GM18519 (cell line): ENCODE measurements around the gene C8A.
A peak's percentile ranks its signal among the peaks of the same experiment; 100 is the strongest.

Experiments
- ATAC-seq: cut with Tn5 transposase; IDR thresholded peaks from one replicate; pipeline ENCODE4 v1.9.1; 2021; ENCODE audit warnings: mild to moderate bottlenecking, moderate library complexity; ENCODE audit not compliant: unreplicated experiment, low FRiP score

Gene C8A

DNA sequence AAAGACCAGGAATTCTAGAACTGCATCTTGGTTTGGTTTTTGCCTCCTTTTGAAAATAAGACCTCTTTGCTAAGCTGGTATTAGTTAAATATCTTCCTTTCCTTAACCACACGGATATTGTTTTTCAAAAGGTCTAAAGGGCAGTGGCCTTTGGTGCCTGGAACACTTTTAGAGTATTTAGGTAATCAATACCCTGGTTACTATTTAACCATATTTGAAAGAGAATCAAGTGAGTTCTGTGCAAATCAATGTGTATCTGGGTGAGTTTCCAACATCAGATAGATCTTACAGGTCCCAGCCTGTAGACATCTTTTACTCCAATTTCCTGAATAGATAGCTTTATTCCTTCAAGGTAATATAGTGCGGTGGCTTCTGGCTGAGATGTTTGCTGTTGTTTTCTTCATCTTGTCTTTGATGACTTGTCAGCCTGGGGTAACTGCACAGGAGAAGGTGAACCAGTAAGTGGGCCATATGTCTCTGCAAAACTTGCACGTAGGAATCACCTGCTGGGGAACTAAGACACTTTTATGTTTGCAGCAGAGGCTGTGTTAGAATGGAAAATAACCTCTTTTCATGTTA, at the start of gene C8A:
Gene C8A (plus strand): TSS at position 277 of the 579 bp plus-strand sequence. CDS start 105 bp downstream, at position 382.
- no peak for ATAC-seq

DNA sequence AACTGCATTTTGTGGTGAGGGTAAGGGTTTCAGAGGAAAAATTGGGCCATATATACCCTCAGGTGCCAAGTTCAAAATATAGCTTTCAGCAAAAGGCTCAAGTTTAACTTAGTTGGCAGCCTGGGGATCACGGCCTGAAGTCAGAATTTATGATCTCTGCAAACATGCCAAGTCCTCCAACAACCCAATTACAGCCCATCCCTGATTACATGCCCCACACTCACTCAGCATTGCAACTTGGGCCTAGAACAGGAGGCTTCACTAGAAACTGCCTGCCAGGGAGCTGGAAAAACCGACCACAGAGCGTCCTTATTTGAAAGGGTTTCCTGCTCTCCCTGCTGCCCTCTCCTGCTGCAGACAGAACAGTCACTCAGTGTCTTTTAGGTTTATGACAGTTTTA, 47.8 kb upstream of the C8A start:
- no peak for ATAC-seq

DNA sequence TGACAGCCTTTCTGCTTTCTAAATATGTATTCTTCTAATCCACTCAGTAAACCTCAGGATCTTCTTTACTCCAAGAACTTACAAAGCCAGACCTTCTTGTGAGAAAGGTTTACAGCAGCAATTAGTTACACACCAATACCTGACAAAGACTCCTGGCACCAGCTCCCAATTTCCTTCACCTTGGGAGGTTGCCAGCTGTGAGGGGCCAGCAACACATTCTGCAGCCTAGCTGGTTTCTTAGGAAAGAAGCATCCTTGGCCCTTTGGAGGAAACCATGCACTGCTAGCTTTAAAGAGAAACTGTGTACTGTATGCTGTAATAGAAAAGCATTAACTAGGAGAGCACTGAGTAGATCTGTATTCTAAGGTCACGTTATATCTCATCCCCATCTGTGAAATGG, 46.2 kb upstream of the C8A start:
- ATAC-seq = no peak

DNA sequence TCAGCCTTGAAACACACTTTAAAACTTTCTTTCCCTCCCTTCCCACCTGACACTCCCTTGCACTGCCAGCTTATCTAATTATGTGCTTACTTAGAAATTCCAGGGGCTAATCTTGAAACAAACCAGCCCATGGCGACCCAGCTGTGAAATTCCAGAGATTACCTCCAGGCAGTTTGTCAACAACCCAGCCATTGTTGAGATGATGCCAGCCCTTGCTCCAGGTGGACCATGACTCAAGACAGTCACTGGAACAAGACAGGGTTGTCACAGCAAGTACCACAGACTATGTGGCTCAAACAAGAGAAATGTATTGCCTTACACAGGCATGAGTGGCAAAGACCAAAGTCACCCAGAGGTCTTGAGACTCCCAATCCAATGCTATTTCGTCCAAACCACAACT, 43.3 kb upstream of the C8A start:
- ATAC-seq = no peak

DNA sequence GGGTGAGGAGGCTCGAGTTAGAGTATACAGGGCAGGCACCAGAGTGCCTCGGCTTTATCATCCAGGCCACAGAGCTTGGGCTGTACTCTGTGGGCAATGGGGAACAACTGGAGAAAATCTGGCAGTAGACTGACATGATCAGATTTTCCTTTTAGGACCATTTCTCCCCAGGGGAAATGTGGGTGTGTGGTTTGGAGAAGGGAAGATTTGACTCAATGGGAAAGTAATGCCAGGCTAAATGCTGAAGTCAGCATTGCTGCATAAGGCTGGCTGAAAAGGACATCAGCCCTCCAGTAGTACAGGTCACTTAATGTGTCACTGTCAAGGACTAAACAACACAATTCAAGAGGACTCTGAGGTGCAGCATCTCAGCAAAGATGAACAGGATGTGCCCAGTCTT, 40.4 kb upstream of the C8A start:
- ATAC-seq = no peak

DNA sequence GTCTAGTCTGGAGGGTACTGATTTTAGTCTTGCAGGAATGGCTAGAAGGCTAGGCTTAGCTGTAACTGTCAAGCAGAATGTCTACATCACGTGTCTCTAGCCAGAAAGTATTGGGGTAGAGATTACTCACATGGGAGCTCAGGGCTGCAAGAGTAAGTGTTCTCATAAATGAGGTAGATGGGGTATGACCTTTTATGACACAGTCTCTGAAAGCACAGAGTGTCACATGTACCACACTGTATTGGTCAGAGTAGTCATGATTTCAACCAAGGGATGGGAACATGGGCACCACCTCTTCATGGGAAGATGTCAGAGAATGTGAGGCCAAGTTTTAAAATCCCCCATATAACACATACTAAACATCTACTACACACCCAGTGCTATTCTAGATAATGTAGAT, 38.3 kb upstream of the C8A start:
- ATAC-seq = no peak

DNA sequence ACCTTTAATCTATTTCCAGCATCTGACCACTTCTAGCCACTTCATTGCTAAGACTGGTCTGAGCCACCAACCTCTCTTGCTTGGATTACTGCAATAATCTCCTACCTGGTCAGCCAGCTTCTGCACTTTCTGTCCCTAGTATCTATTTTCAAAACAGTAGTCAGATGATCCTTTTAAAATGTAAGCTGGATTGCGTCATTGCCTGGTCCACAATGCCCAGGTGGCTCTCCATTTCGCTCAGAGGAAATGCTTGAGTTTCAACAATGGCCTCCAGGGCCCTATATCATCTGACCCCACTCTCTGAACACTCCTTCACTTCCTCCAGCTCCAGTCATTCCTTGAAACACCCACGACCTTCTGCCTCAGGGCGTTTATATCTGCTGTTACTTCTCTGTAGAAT, 37.7 kb upstream of the C8A start:
- no peak for ATAC-seq

DNA sequence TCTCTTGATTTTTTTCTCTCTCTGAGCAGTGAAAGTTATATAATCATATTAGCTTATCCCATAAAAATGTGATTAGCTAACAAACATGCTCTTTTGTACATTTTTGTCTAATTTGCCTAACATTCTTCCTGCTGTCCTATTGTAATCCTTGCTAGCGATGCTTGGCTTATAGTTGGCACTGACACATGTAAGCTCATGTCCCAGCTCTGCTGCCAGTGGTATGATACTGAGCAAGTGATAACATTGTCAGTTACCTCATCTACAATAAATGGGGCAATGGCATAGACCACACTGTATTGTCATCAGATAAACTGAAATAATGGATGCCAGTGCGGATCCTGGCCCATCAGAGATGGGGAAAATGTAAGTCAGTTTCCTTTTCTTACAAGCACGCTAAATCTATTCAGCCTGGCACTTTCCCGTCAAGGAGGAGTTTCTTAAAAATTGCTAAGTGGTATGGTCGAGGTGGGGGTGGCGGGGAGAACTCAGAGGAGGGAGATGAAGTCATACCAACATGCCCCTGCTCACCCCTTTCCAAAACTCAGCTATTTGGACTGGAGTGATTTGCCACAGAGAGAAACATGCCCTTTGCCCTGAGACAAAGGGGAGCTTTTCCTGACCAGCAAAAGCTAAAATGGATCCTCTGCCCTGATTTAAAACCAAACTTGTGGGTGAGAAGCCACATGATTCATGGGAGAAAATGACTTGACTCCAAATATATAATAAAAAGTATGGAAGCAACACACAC, 36.7 kb upstream of the C8A start:
- no peak for ATAC-seq

DNA sequence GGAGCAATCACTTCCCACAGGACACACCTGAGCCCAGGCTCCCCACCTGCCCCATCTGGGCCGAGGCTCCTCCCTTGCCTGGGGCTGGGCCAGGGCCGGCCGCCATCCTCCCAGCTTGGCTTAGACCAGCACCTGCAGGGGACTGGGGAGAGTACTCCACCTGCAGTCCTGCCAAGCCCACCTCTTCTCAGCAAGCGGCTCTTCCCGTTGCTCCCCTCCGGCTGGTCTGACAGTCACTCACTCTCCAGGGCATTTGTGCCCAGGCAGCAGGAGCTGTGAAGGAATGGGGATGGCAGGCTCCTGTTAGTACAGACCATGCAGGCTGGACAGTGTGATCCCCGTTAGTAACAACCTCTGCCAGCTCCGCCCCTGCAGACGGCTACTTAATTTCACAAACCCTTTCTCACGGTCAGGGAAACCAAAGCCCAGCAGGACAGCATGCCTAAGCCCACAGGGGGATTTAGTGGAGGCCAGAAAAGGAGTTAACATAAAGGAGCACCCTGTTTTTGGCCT, 35.2 kb upstream of the C8A start, which contains the start of gene FYB2:
Gene FYB2 (minus strand): TSS at position 18 of the 513 bp plus-strand sequence. CDS start 114 bp downstream, outside the sequence.
- ATAC-seq = no peak

DNA sequence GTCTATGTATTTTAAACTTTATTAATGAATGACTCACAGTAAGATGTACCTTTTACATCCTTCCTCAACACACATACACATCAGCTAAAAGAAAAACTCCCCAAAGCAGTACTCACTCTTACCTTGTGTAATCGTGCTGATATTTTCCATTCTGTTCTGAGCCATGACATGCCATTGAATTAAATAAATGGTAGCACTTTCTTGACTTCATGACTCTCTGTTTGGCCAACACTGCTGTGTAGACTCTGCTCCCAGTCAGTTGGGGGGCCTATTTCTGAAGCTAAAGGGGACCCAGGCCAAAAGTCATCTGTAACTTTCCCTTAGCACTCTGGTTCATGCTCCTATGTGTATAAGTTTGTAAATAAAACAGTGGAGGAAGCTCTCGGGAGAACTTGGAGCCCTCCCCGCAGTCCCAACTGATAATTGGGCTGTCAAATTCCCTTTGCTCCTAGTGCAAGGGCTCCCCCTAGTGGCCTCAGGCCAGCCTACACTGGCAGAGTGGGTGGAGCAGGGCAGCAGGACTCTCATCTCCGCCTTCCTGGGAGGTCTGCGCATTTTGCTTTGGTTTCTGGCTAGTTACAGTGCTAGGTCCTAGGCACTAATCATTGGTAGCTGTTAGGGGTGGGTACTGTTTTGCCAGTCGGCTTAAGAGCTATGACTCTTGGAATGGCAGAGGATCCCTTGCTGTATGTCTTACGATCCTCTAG, 33.7 kb upstream of the C8A start:
- ATAC-seq = peak; percentile 60

DNA sequence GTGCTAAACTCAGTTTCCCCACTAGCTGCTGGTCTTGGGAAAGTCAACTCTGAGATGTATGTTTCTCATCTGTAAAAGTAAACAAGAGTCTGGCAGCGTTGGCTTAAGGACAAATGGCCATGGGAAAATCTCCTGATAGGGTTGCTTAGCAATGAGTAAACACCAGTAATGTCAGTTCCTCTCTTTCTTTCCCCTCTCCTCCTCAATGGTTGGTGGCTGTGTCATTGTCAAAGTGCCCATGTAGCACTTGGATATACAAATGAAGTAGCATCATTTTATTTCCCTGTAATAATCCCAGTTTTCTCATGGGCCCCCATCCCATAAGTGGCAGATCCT, 33.2 kb upstream of the C8A start:
- no peak for ATAC-seq

DNA sequence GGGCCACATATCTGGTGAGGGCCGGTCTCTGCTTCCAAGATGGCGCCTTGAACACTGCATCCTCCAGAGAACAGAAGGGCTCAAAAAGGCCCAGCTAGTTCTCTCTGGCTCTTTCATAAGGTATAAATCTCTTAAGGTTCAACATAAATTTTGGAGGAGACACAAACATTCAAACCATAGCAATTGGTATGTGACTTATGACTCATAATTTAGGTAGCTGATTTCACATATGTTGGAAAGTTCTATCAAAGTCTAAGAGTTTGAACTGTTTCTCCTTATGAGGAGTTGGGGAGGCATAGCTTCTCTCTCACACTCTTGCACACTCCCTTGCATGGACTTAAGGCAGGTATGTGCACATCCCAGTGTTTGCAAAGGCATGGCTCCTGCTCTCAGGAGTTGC, 30.3 kb upstream of the C8A start:
- ATAC-seq = no peak

DNA sequence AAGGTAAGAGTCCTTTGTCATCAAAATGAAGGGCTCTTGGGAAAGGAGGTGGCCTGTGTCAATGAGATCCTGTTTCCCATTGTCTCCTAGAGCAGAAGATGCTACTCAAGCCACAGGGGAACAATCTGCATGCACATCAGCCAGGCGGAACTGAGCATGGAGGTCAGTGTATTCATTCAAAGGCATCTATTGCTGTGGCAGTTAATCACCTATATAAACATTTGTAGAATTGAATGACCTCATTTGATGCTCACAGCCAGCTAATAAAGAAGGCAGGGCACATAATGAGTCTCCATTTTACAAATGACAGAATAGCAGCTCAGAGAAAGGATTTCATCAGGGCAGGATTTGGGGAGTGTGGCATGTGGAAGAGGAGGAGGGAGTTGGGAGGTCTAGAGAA, 29.7 kb upstream of the C8A start:
- ATAC-seq = no peak

DNA sequence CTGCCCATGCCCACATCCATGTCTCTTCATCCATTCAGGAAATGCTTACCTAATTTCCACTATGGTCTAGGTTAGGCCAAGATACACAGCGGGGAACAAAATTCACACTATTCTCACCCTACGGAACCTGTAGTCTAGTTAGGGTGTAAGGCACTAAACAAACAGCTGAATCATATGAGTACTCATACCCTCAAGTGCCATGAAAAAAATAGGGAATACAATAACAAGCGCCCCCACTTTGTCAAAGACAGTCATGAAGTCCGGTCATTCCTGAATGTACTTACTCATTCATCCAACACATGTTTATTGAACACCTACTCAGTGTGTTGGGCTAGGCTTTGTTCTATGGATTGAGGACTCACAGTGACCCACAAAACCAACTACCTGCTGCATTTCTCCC, 29.2 kb upstream of the C8A start:
- no peak for ATAC-seq

DNA sequence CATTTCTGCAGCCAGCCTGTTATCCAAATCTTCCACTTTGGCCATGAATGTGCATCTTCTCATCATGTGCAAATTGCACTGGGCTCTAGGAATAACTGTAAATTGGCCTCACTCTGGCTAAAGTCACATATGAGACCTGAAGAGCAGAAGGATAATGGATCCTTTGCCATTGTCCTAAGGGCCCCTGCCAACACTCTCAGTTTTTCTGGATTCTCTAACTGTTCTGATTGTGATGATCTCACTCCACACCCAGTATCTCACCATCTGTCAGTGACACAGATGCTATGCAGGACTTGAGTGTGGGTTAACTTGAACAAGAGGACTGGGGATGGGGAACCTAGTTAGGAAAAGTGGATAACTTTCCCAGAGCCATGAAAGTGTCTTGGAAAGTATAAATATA, 26.9 kb upstream of the C8A start:
- no peak for ATAC-seq

DNA sequence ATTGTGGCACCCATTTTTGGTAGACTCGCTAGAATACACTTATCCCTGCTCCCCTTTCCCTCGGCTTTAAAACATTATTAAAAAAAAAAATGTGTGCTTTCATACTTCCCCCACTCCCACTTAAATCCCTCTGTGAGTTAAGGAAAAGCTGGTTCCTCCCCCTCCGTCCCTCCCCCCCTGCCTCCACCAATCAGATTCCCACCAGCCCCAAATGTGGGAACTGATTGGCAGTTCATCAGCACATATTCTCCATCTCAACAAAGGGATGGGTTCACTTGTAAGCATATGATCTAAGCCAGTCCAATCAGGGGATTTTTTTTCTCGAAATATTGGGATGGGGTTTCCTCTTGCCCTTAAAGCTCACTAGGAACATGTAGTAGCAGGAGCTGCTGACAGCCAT, 24.5 kb upstream of the C8A start:
- ATAC-seq = no peak

DNA sequence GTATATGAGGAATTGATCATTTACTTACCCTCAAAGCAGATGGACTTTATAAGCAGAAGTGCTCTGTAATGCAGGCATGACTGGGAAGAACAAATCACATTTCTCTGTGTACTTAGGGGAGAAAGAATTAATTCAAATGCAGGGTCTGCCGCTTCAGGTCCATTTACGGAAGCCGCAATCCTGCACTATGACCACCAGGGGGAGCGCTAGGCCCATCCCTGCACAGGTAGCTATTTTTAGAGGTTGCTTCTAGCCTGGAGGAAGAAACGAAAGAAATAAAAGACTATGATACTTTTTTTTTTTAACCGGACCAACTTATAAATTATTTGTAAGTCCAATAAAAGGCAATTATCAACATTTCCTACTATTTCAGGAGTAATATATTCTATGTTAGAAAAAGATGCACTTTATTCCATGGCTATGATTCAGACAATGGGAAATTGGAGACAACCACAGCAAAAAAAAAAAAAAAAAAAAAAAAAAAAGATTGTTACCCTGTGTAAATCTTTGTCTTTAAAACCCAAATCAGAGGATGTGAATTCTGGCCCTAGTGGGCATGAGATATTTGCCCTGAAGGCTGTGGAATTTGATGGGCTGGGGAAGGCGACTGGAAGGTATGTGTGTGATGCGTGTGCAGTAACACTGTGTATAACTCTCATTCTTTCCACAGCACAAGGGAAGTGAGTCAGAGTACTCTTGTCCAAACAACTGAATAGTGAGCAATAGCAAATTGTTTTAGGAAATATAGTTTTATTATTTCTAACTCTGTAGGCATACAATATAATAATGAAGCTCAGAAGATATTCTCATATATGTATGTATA, 22.5 kb upstream of the C8A start:
- peak; percentile 76 for ATAC-seq

DNA sequence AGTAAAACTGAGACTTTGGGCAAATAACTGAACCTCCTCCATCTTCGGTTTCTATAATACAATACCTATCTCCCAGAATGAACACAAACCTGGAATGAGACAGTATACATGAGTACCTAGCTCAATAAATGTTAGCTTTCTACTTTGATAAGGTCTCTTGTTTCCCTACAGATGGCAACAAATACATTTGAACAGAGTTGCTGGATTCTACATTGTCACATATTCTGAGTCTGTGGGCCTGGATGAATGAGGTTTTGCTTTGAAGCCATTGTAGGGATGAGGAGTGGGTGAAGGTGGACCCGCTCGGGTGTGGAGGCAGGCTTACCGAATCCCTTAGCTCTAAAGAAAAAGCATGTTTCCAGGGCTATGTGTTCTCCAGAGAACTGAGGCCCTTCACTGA, 21.5 kb upstream of the C8A start:
- no peak for ATAC-seq

DNA sequence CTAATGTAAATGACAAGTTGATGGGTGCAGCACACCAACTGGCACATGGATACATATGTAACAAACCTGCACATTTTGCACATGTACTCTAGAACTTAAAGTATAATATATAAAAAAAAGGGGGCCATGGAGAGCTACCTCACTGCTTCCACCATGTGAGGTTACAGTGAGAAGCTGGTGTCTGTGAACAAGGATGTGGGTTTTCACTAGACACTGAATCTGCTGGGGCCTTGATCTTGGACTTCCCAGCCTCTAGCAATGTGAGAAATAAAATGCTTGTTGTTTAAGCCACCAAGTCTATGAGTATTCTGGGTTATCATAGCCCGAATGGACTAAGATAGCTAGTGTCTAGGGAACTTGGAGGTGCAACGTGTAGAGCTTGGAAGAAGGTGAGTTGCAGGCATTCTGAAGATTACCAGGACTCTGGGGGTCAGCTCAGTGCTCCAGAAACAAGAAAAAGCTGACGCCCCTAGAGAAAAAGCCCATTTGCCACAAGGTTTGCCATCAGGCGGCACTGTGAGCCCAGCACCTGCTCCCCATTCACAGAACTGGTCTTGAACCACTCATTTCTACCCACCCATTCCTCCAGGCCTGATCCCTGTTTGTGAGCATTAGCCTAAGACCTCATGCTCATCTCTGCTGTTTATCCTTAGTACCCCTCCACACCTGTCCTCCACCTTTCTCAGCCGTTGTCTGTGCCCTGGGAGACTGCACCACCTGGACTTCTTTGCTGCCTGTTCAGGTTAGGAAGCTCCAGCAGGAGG, 20.3 kb upstream of the C8A start:
- ATAC-seq = no peak

DNA sequence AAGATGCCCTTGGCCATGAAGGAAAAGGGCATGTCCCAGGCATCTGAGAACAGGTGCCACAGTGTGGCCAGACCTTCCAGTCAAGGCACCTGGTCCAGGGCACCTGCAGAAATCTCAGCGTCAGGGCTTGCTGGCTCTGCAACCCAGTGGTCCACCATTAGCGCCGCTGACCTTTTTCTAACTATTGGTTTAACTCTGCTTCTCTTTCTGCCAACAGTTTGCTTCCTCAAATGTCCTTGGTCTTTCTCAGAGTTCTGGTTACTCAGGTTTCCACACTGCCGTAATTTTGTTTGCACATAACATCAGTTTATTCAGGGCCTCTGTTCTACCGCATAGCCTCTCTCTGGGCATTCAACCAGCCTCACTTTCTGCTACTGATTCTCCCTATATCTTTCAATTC, 18.9 kb upstream of the C8A start:
- no peak for ATAC-seq
